ENCODE results near the gene KCTD5.

DNA sequence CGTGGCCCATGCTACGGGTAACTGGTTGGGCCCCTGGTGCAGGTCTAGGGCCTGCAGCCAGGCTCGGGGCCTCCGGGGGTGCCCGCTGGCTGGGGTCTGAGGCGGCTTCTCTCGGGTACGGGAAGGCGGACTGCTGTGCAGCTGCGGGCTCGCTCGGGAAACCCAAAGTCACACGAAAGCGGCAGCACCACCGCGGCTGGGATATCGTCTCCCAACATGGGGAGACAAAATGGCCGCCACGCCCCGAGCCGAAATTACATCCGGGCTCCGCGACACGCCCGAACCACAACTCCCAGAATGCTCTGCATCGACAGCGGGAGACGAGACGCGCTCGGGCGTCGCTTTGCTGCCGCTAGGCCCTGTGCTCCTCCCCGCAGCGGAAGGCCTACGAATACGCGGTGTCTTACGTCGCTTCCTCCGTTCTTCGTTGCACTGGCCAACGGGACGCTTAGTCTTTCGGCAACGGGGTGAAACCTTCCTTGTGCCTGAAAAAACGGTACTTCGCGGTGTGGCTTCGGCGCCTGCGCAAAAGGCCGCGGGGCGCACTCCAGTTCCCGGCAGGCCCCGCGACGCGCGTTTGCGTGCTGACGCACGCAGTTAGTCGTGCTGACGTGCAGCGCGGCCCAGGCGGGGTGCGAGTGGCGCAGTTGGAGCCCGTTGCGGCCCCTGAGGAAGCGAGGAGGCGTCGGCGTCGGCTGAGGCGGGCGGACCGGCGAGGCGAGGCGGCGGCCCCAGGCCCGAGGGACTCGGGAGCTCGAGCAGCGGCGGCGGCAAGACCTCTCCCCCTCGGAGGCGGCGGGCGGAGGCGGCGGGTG lies 69.9 kb downstream of the KCTD5 start, which contains the start of gene SRRM2:
- TF ChIP-seq, protein P1, sequence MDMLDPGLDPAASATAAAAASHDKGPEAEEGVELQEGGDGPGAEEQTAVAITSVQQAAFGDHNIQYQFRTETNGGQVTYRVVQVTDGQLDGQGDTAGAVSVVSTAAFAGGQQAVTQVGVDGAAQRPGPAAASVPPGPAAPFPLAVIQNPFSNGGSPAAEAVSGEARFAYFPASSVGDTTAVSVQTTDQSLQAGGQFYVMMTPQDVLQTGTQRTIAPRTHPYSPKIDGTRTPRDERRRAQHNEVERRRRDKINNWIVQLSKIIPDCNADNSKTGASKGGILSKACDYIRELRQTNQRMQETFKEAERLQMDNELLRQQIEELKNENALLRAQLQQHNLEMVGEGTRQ (IDR thresholded peaks at IDR 0.05; ENCODE audit: low read length): no peak
- 0 out of 2 replicates have a peak, but pooled peaks have one; percentile 48 for TF ChIP-seq GABPA (IDR thresholded peaks at IDR 0.05; ENCODE audit: borderline replicate concordance, insufficient read depth, low read length)
- peak; percentile 98 for TF ChIP-seq YY1 (IDR thresholded peaks at IDR 0.05; ENCODE audit: low read depth, low read length)
- no peak for TF ChIP-seq MAFK (IDR thresholded peaks at IDR 0.05; ENCODE audit: low read depth, low read length)
- TF ChIP-seq EZH2 (IDR thresholded peaks at IDR 0.05; ENCODE audit: low read depth, low read length, severe bottlenecking): no peak
- TF ChIP-seq RNF2 (IDR thresholded peaks at IDR 0.05; ENCODE audit: borderline replicate concordance, low read depth, low read length, missing control alignments, poor library complexity, severe bottlenecking): no peak
- TF ChIP-seq, protein P2, sequence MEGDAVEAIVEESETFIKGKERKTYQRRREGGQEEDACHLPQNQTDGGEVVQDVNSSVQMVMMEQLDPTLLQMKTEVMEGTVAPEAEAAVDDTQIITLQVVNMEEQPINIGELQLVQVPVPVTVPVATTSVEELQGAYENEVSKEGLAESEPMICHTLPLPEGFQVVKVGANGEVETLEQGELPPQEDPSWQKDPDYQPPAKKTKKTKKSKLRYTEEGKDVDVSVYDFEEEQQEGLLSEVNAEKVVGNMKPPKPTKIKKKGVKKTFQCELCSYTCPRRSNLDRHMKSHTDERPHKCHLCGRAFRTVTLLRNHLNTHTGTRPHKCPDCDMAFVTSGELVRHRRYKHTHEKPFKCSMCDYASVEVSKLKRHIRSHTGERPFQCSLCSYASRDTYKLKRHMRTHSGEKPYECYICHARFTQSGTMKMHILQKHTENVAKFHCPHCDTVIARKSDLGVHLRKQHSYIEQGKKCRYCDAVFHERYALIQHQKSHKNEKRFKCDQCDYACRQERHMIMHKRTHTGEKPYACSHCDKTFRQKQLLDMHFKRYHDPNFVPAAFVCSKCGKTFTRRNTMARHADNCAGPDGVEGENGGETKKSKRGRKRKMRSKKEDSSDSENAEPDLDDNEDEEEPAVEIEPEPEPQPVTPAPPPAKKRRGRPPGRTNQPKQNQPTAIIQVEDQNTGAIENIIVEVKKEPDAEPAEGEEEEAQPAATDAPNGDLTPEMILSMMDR (IDR thresholded peaks at IDR 0.05; ENCODE audit: control extremely low read depth in 1 of 3, insufficient read depth in 1 of 3, low read depth in 1 of 3, low read length in 3 of 3): no peak
- no peak; the same call in 1 of the 2 replicates for TF ChIP-seq SRF (IDR thresholded peaks at IDR 0.05; ENCODE audit: low read depth, low read length)
- TF ChIP-seq CBX5 (IDR thresholded peaks at IDR 0.05; ENCODE audit: low read depth, low read length): no peak
- peak; percentile 67 for TF ChIP-seq TBP (IDR thresholded peaks at IDR 0.05; ENCODE audit: low read depth, low read length)
- TF ChIP-seq SP1 (IDR thresholded peaks at IDR 0.05; ENCODE audit: low read depth, low read length): peak; percentile 47; the same call in 1 of the 2 replicates
